ENCODE results near the gene PDE10A.

PDE10A gene

DNA sequence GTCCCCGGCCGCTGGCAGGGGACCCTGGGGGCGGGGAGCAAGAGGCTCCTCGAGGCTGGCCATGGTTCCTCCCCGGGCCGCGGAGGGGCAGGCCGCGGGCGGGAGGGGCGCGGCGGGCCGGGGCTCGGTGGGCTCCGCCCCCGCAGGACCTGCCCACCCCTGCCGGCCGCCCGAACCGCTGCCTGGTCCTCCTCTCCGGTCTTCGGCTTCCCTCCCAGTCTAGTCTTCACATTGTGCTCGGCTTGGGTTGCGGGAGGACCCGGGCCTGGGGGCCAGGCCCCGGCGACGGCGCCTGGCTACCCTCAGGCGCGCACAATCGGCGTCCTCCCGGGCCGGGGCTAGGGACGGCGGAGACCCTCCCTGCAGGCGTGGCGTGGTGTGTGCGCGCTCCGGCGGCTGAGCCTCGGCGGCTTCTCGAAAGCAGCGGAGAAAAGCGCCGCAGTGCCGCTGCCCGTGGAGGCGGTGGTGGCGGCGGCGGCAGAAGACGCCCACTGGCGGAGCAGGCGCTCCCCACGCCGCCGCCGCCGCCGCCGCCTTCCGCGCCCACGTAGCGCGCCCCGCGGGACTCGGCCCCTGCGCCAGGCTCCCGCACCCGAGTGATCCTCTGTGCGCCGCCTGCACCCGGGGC, at the start of gene PDE10A:
PDE10A (minus strand) TSS at position 493 of the 628 bp plus-strand sequence; CDS start at position 63, 430 bp downstream.
- no peak within 1 kb of the TSS for H3K27ac ChIP-seq
- ChIA-PET POLR2A (ENCODE audit: low non-redundant PET) (no interaction called here), CTCF (no interaction called here)
- no peak for TF ChIP-seq CTCF (conservative IDR thresholded peaks at IDR 0.05; ENCODE audit: low read depth)
- no peak for DNase-seq (ENCODE audit: low spot score)

- no peak for DNase-seq (ENCODE audit: low spot score)
These were observed 46.0 kb upstream of the PDE10A start for GRCh38 chr6:165708985-165709576.

GRCh38 chr6:165707067-165707853, 44.2 kb upstream of the PDE10A start:
- TF ChIP-seq CTCF (conservative IDR thresholded peaks at IDR 0.05; ENCODE audit: low read depth) = no peak
- H3K27ac ChIP-seq = no peak overlapping the region
- CTCF ChIA-PET = no interaction called here
- DNase-seq (ENCODE audit: low spot score) = no peak
- POLR2A ChIA-PET (ENCODE audit: low non-redundant PET) = no interaction called here

More at GRCh38 chr6:165708985-165709576, 46.0 kb upstream of the PDE10A start:
- ChIA-PET POLR2A (ENCODE audit: low non-redundant PET) (no interaction called here), CTCF (no interaction called here)
- H3K27ac ChIP-seq = no peak overlapping the region
- TF ChIP-seq CTCF (conservative IDR thresholded peaks at IDR 0.05; ENCODE audit: low read depth) = no peak

DNA sequence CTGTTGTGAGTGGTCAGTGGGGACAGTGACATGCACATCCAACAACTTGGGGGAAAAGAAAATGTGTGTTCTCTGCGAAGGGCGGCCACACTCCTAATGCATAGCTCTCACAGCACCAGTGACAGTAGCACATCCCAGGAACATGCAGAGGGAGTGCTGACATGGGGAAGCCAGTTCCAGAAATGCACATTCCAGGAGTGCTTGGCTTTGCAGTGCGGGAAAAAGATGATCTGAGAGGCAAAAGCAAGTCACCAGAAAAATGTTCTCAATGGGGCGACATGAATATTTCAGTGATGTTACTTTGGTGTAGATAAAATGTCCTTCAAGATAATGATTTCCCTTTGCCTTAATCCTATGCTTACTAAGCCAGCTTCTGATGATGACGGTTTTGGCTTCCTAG, 42.9 kb upstream of the PDE10A start:
- POLR2A ChIA-PET (ENCODE audit: low non-redundant PET) = no interaction called here
- no peak for DNase-seq (ENCODE audit: low spot score)
- CTCF ChIA-PET = interaction anchor here (0.5 to 0.6 kb wide), 2 partner anchors 19 to 24 kb away, joined by 3 to 5 read pairs; no protein-coding TSS in a partner anchor
- TF ChIP-seq CTCF (conservative IDR thresholded peaks at IDR 0.05; ENCODE audit: low read depth) = no peak
- no peak overlapping the region for H3K27ac ChIP-seq

- no peak overlapping the region for H3K27ac ChIP-seq
- no peak for TF ChIP-seq CTCF (conservative IDR thresholded peaks at IDR 0.05; ENCODE audit: low read depth)
- ChIA-PET POLR2A (ENCODE audit: low non-redundant PET) (no interaction called here), CTCF (no interaction called here)
- no peak for DNase-seq (ENCODE audit: low spot score)
These were observed 41.2 kb upstream of the PDE10A start for GRCh38 chr6:165704045-165704748.

DNA sequence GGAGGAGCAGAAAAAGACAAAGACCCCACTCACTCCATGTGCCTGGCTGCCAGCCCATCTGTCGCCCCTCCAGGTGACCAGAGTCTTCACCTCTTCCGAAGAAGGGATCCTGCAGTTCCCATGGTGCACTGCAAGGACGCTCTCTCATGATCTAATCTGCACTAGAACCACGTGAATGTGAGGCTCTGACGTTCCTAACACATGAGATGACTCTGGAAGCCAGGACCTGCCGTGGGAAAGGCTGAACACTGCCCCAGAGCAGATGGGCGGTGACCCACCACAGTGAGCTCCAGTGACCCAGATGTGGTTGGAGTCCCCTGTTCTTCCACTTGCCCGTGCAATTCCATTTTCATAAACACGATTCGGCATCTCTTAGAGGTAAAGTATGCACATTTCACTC, 39.6 kb upstream of the PDE10A start:
- no peak for DNase-seq (ENCODE audit: low spot score)
- no peak overlapping the region for H3K27ac ChIP-seq
- POLR2A ChIA-PET (ENCODE audit: low non-redundant PET) = no interaction called here
- no peak for TF ChIP-seq CTCF (conservative IDR thresholded peaks at IDR 0.05; ENCODE audit: low read depth)
- CTCF ChIA-PET = no interaction called here
